Upper lobe of left lung (tissue), 6 donors: ENCODE results near the gene TRIP12. TPM values are rescaled to one million over a fixed set of nuclear protein-coding genes. Genes with fewer than 3 reads are reported as not detected.

Experiments
- ATAC-seq, 2 donors: fragments of 200-7000 bp; cut with Tn5 transposase; one replicate each; pipeline ENCODE4 v1.9.1; 2022; ENCODE audit warnings: mild to moderate bottlenecking in 2 of 2, moderate library complexity in 2 of 2; ENCODE audit not compliant: low FRiP score in 2 of 2
- DNase-seq, 2 donors: peaks; one replicate each; pipeline ENCODE4 v3.0.0-alpha.2; 2019 to 2020
- H3K27ac ChIP-seq, 4 donors: fragments of 200-600 bp; sonication (generic); one replicate each; pipeline ENCODE4 v1.5.1; 2016 to 2019
- H3K27me3 ChIP-seq, 4 donors: fragments of 200-600 bp; sonication (generic); one replicate each; pipeline ENCODE4 v1.5.1; 2017 to 2019
- H3K36me3 ChIP-seq, 4 donors: fragments of 200-600 bp; sonication (generic); one replicate each; pipeline ENCODE4 v1.5.1; 2016 to 2019
- H3K4me1 ChIP-seq, 4 donors: fragments of 200-600 bp; sonication (generic); one replicate each; pipeline ENCODE4 v1.5.1; 2018 to 2019
- H3K4me3 ChIP-seq, 4 donors: fragments of 200-600 bp; sonication (generic); one replicate each; pipeline ENCODE4 v1.5.1; 2017 to 2019; ENCODE audit warnings: mild to moderate bottlenecking in 2 of 4, moderate library complexity in 1 of 4
- H3K9me3 ChIP-seq, 4 donors: fragments of 200-600 bp; sonication (generic); one replicate each; pipeline ENCODE4 v1.5.1; 2018 to 2019
- EP300 ChIP-seq, 4 donors: sonication (generic); formaldehyde crosslinking; IDR thresholded peaks; one replicate each; pipeline ENCODE4 v1.5.1; 2017; ENCODE audit warnings: antibody characterized with exemption in 4 of 4, control low read depth in 2 of 4
- POLR2A ChIP-seq, 4 donors: fragments of 450-650 bp; IDR thresholded peaks; one replicate each; pipeline ENCODE4 v1.5.1; 2016 to 2017; ENCODE audit warnings: antibody characterized with exemption in 4 of 4, mild to moderate bottlenecking in 2 of 4
- POLR2AphosphoS5 ChIP-seq, 2 donors: sonication (generic); formaldehyde crosslinking; IDR thresholded peaks; one replicate each; pipeline ENCODE4 v1.5.1; 2017; ENCODE audit warnings: antibody characterized with exemption in 2 of 2
- WGBS, 2 donors: methylation state at CpG; one replicate each; pipeline ENCODE4 v1.1.5; 2017 to 2018; 5-methylcytosine and 5-hydroxymethylcytosine counted together
- total RNA-seq, 6 donors: library from RNA; depleted of rRNA in 4 of 6; stranded (reverse); fragments of >200 nt in 4 of 6; gene quantifications; one replicate each; pipeline versions ENCODE4 v1.1.0 to v1.2.1, GENCODE V29; 2016 to 2021
- TF ChIP-seq, protein P1 (sequence below), 6 experiments: fragments of 450-650 bp in 4 of 6; fragments of 200-600 bp in 2 of 6; sonication (generic) in 2 of 6; IDR thresholded peaks; one replicate each; pipeline ENCODE4 v1.5.1; 2016 to 2019; ENCODE audit warnings: antibody characterized with exemption in 6 of 6
- donor health status: DM: no; HTN: no; CAD: no; lungs with moderate emphysema.
- donor health status: DM: no; HTN: yes; CAD: no; lungs with severe emphysema.

TRIP12 gene
- total RNA-seq, 6 donors from 2014 or later: 164 to 202 (median 180) TPM

DNA sequence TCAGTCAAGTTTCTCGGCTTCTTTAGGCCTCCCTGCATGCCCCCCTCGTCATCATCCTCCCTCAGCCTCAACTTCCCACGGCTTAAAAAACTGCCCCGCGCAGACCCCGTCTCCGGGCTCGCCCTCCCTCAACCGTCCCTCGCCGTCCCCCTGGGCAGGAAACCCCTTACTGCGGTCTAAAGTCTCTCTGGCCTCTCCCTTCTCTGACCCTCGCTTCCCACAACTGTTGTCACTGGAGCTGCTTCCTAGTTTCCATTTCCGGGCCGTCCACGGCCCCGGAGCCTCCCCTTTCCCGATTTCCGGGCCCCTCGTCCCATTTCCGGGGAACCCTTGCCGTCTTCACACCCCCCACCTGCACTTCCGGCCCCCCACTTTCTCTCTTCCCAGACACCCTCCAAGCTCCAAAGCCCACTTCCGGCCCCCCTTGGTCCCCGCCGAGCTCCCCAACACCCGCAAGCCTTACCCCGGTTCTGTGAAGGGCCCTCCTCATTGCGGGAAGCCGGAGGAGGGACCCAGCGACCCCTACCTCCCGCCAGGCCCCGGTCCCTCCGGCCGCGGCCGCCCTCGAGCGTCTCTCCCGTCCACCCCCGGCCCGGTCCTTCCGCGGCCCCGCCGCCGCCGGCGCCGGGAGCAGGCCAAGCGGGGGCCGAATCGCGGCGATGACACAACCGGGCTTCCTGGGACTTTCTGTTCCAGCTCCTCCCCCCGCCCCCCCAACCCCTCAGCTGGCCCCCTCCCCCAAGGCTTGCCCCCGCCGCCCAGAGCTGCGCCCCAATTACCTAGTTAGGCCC lies 513 bp downstream of the TRIP12 start:
- TF ChIP-seq EP300 (IDR thresholded peaks at IDR 0.05): no peak
- TF ChIP-seq POLR2AphosphoS5 (IDR thresholded peaks at IDR 0.05): peak; percentile 31 to 40
- TF ChIP-seq POLR2A (IDR thresholded peaks at IDR 0.05): peak in 1 of 4 donors; percentile 45
- DNase-seq (peak in 1 of 2 donors; percentile 81), ATAC-seq (peak; percentile 71 to 78)
- H3K27me3 ChIP-seq: no peaks in the 10 kb centered on the region
- no peaks in the 10 kb centered on the region for H3K9me3 ChIP-seq
- peaks cover 11 to 29% (median 17%) of the 10 kb centered on the region in 4 donors for H3K4me1 ChIP-seq
- 1% methylated on average over 30 to 40 of the region's 60 CpGs for WGBS, 2 donors
- H3K36me3 ChIP-seq: peaks cover 0 to 7% (median 3%) of the 10 kb centered on the region in 4 donors
- H3K4me3 ChIP-seq: peak overlapping the region; percentile 89 to 98 (median 91)
- peak overlapping the region; percentile 99 to 100 (median 100) for H3K27ac ChIP-seq

DNA sequence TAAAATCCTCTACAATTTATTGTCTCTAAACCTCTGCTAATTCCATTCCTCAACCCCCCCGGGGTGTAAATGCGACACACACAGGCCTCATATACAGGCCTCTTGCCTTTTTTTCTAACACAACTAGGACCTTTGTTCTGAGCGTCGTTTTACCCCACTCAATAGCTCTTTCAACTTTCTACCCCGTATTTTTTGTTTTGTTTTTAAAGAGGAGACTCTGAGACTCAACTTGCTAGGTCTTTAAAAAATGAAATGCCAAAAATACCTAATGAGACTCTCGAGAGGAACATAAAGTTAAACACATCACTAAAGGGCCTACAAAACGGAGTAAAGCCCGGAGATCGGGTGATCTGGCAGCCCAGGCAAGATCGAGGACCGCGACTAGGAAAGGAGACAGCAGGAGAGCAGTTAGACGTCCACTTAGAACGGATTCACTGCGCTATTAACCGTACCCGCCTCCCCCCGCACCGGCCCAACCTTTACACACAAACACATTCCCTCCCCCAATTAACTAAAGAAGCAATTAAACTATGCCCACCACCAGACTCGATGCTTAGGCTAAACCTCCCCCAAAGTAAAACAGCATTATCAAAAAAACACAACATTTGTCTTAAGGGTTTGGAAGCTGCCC lies 1.7 kb downstream of the TRIP12 start:
- Histone ChIP-seq H3K9me3 (no peaks in the 10 kb centered on the region), H3K27ac (peak overlapping the region; percentile 99 to 100 (median 100)), H3K4me1 (peaks cover 16 to 37% (median 17%) of the 10 kb centered on the region in 4 donors), H3K4me3 (peak overlapping the region; percentile 89 to 98 (median 91)), H3K36me3 (peaks cover 0 to 7% (median 3%) of the 10 kb centered on the region in 4 donors), H3K27me3 (no peaks in the 10 kb centered on the region)
- TF ChIP-seq EP300 (IDR thresholded peaks at IDR 0.05) (no peak), POLR2AphosphoS5 (IDR thresholded peaks at IDR 0.05) (no peak), POLR2A (IDR thresholded peaks at IDR 0.05) (peak in 1 of 4 donors; percentile 13)
- TF ChIP-seq, protein P1, sequence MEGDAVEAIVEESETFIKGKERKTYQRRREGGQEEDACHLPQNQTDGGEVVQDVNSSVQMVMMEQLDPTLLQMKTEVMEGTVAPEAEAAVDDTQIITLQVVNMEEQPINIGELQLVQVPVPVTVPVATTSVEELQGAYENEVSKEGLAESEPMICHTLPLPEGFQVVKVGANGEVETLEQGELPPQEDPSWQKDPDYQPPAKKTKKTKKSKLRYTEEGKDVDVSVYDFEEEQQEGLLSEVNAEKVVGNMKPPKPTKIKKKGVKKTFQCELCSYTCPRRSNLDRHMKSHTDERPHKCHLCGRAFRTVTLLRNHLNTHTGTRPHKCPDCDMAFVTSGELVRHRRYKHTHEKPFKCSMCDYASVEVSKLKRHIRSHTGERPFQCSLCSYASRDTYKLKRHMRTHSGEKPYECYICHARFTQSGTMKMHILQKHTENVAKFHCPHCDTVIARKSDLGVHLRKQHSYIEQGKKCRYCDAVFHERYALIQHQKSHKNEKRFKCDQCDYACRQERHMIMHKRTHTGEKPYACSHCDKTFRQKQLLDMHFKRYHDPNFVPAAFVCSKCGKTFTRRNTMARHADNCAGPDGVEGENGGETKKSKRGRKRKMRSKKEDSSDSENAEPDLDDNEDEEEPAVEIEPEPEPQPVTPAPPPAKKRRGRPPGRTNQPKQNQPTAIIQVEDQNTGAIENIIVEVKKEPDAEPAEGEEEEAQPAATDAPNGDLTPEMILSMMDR (IDR thresholded peaks at IDR 0.05): no peak
- WGBS, 2 donors: 4% methylated on average over 20 of the region's 20 CpGs
- no peak for DNase-seq
- no peak for ATAC-seq

DNA sequence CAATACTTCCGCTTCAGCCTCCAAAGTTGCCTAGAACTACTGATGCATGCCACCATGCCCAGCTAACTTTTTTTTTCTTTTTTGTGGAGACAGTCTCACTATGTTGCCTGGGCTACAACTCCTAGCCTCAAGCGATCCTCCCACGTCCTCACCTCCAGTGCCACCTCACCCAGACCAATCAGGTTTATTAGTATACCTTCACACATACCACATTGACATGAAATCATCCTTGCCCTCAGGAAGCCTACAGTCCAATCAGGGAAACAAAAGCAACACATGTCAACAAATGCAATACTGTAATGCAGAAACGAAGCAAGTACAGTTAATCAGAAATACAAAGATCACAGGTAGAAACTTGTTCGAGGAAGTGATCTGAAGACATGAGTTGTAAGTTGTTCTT lies 4.0 kb downstream of the TRIP12 start:
- Histone ChIP-seq H3K4me3 (no peak overlapping the region), H3K9me3 (no peaks in the 10 kb centered on the region), H3K27me3 (no peaks in the 10 kb centered on the region), H3K27ac (no peak overlapping the region), H3K36me3 (peaks cover 0 to 7% (median 3%) of the 10 kb centered on the region in 4 donors), H3K4me1 (peaks cover 22 to 43% (median 29%) of the 10 kb centered on the region in 4 donors)
- WGBS, 2 donors: 95 to 96% methylated on average over 5 of the region's 5 CpGs
- ATAC-seq (no peak), DNase-seq (no peak)
- TF ChIP-seq, protein P1 (IDR thresholded peaks at IDR 0.05): no peak
- no peak for TF ChIP-seq POLR2AphosphoS5 (IDR thresholded peaks at IDR 0.05)
- no peak for TF ChIP-seq EP300 (IDR thresholded peaks at IDR 0.05)
- TF ChIP-seq POLR2A (IDR thresholded peaks at IDR 0.05): no peak

DNA sequence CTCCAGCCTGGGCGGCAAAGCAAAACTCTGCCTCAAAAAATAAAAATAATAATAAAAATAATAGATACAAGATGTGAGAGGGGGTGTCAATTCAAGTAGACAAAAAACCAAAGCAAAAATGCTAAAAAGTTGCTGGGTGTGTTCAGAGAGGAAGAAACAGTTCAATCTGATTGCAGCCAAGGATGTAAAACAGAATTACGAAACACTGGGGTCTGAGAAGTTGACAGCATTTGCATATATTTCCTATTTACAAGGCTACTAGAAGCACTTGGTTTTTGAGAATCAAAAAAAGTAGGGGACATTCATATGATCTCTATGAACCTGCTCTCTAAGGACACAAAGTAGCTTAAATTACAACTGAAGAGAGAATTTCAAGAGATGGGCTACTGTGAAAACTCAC lies 7.6 kb downstream of the TRIP12 start:
- TF ChIP-seq POLR2AphosphoS5 (IDR thresholded peaks at IDR 0.05) (no peak), EP300 (IDR thresholded peaks at IDR 0.05) (no peak), POLR2A (IDR thresholded peaks at IDR 0.05) (no peak)
- Histone ChIP-seq H3K9me3 (no peaks in the 10 kb centered on the region), H3K36me3 (peaks cover 0 to 7% (median 3%) of the 10 kb centered on the region in 4 donors), H3K4me3 (no peak overlapping the region), H3K27ac (peak overlapping the region in 1 of 4 donors; percentile 10), H3K27me3 (no peaks in the 10 kb centered on the region), H3K4me1 (peaks cover 25 to 55% (median 43%) of the 10 kb centered on the region in 4 donors)
- no peak for DNase-seq
- WGBS, 2 donors: 70 to 80% methylated on average over 2 of the region's 2 CpGs
- no peak for ATAC-seq

DNA sequence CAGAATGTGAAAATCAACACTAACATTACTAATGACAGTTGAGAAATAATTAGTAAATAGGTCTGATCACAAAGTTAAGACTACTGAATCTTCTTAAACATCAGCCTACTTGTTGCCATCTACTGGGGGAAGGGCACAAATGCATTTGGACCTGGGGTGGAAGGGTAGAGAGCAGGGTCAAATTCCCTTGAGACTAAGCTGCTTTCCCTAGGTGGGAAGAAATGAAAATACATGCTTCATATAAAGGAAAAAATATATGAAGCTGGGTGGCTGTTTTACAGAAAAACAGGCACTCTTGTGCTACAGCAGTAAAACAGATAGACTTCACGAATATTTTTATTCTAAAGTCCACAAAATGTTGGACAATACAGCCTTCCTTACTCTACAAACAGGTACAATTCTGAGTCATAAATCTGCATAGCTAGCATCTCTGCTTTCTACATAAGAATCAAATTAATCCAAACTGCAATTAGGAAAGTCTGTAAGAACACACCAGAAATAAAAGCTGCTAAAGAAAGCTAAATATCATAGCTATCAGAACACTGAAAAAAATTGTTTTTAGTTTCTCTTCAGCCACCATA lies 10.9 kb downstream of the TRIP12 start:
- Histone ChIP-seq H3K4me1 (peaks cover 25 to 50% (median 43%) of the 10 kb centered on the region in 4 donors), H3K4me3 (no peak overlapping the region), H3K27me3 (no peaks in the 10 kb centered on the region), H3K36me3 (peaks cover 0 to 23% (median 13%) of the 10 kb centered on the region in 4 donors), H3K9me3 (no peaks in the 10 kb centered on the region), H3K27ac (no peak overlapping the region)
- ATAC-seq (no peak), DNase-seq (no peak)
- TF ChIP-seq, protein P1 (IDR thresholded peaks at IDR 0.05): peak in 2 of 6 experiments; percentile 17 to 22
- TF ChIP-seq EP300 (IDR thresholded peaks at IDR 0.05): no peak
- WGBS, 2 donors: 74 to 81% methylated on average over 1 of the region's 1 CpG
